NCI-H748 (cell line): ENCODE data around the gene DTX3L.
"Not testable (repeated sequence)": the region's sequence is repeated elsewhere in the genome, so short reads cannot be mapped to it uniquely, and the experiment has no call there.

Experiments
- DNase-seq: peaks from one replicate; lab custom pipeline; 2025; ENCODE audit not compliant: unreplicated experiment; lab: John Stamatoyannopoulos, UW

DTX3L gene

GRCh38 chr3:122560680-122561079 is 3.5 kb upstream of the DTX3L start:
- DNase-seq, result peak; percentile 52

- no peak for DNase-seq
Observed at GRCh38 chr3:122562923-122563716, 1.0 kb upstream of the DTX3L start.

GRCh38 chr3:122563717-122564025 is 467 bp upstream of the DTX3L start:
- no peak for DNase-seq

- DNase-seq, result not testable (repeated sequence)
Observed at GRCh38 chr3:122568131-122568530, 4.0 kb downstream of the DTX3L start.

GRCh38 chr3:122568755-122569154 is 4.6 kb downstream of the DTX3L start:
- DNase-seq, result no peak

- DNase-seq, result no peak
Observed at GRCh38 chr3:122572940-122573412, 8.8 kb downstream of the DTX3L start.

GRCh38 chr3:122576174-122576940 is 12.2 kb downstream of the DTX3L start:
- DNase-seq, result no peak

GRCh38 chr3:122577409-122578031 is 13.4 kb downstream of the DTX3L start, which contains the start of gene PARP15:
Gene PARP15 (plus strand): TSS chr3:122577650. CDS start chr3:122577668, 18 bp downstream.
- DNase-seq, result no peak

GRCh38 chr3:122578069-122578740 is 14.1 kb downstream of the DTX3L start:
- DNase-seq, result no peak

GRCh38 chr3:122580470-122580869 is 16.3 kb downstream of the DTX3L start:
- no peak for DNase-seq

- no peak for DNase-seq
Observed at GRCh38 chr3:122581622-122582021, 17.5 kb downstream of the DTX3L start.

GRCh38 chr3:122582390-122582789 is 18.3 kb downstream of the DTX3L start:
- no peak for DNase-seq

GRCh38 chr3:122586098-122586497 is 22.0 kb downstream of the DTX3L start:
- no peak for DNase-seq

- no peak for DNase-seq
Observed at GRCh38 chr3:122586773-122587485, 22.8 kb downstream of the DTX3L start.

GRCh38 chr3:122587572-122587971 is 23.4 kb downstream of the DTX3L start:
- DNase-seq, result no peak

GRCh38 chr3:122589297-122589696 is 25.2 kb downstream of the DTX3L start:
- DNase-seq, result no peak

- DNase-seq, result no peak
Observed at GRCh38 chr3:122590610-122591009, 26.5 kb downstream of the DTX3L start.

GRCh38 chr3:122594025-122594424 is 29.9 kb downstream of the DTX3L start:
- DNase-seq, result no peak

GRCh38 chr3:122598151-122598550 is 34.0 kb downstream of the DTX3L start:
- no peak for DNase-seq

GRCh38 chr3:122598556-122598955 is 34.4 kb downstream of the DTX3L start:
- DNase-seq, result no peak
